Colonic mucosa (tissue), 4 donors: ENCODE measurements around the gene PSMB2. TPM values are rescaled to one million over a fixed set of nuclear protein-coding genes. Genes with fewer than 3 reads are reported as not detected.

Experiments
- DNase-seq: peaks from one replicate; pipeline ENCODE4 v3.0.0-alpha.2; 2020
- H3K27ac ChIP-seq: fragments of 200-600 bp; one replicate; pipeline ENCODE4 v1.8.0; 2021
- H3K27me3 ChIP-seq: fragments of 200-600 bp; one replicate; pipeline ENCODE4 v1.8.0; 2021
- H3K36me3 ChIP-seq: fragments of 200-600 bp; one replicate; pipeline ENCODE4 v1.8.0; 2021
- H3K4me1 ChIP-seq: fragments of 200-600 bp; one replicate; pipeline ENCODE4 v1.8.0; 2021; ENCODE audit warnings: mild to moderate bottlenecking
- H3K4me3 ChIP-seq: fragments of 200-600 bp; one replicate; pipeline ENCODE4 v1.8.0; 2021
- H3K9ac ChIP-seq, 2 donors: one replicate each; pipeline ENCODE4 v1.7.0; 2013; ENCODE audit warnings: control low read depth in 2 of 2, low read depth in 2 of 2, low read length in 2 of 2
- H3K9me3 ChIP-seq: fragments of 200-600 bp; one replicate; pipeline ENCODE4 v1.8.0; 2021
- CTCF ChIP-seq: fragments of 200-600 bp; IDR thresholded peaks from one replicate; pipeline ENCODE4 v1.8.0; 2022; ENCODE audit warnings: antibody characterized with exemption, mild to moderate bottlenecking
- intact Hi-C: fragments of 100-400 bp; cut with DNase I; formaldehyde crosslinking; loops from one replicate; pipeline ENCODE4 v1.14.1; 2022
- total RNA-seq, 2 donors: library from RNA; stranded (reverse); fragmentation: NEBNext Ultra II Directional in 1 of 2; extraction: Animal tissue kit (Norgen Biotek cat#: 25700) in 1 of 2; gene quantifications; one replicate each; pipeline ENCODE4 v1.2.1, GENCODE V29; 2021
- donor health status: healthy.
- donor health status: DM: no; HTN: no; CAD: no.
- donor health status: DM: no; HTN: no; CAD: no.

PSMB2 gene
- total RNA-seq, 2 donors from 2014 or later, result 48.4 to 73.9 TPM

- H3K27ac ChIP-seq, result peak within 1 kb of the TSS; percentile 96
- H3K36me3 ChIP-seq, result peaks cover under 1% of the 10 kb centered on the region
- DNase-seq, result peak; percentile 97
- intact Hi-C loops, result no loop called here
- peak within 1 kb of the TSS; percentile 93 to 94 for H3K9ac ChIP-seq
- peak within 1 kb of the TSS; percentile 67 for H3K4me3 ChIP-seq
- no peaks in the 10 kb centered on the region for H3K9me3 ChIP-seq
- H3K4me1 ChIP-seq, result no peaks in the 10 kb centered on the region
- H3K27me3 ChIP-seq, result no peaks in the 10 kb centered on the region
- TF ChIP-seq CTCF, result no peak
Measured at GRCh38 chr1:35557611-35558373, 83.5 kb downstream of the PSMB2 start, which contains the start of gene NCDN. Gene NCDN, plus strand, starts transcription at chr1:35557799. Its CDS starts 392 bp downstream, at chr1:35558191.

DNA sequence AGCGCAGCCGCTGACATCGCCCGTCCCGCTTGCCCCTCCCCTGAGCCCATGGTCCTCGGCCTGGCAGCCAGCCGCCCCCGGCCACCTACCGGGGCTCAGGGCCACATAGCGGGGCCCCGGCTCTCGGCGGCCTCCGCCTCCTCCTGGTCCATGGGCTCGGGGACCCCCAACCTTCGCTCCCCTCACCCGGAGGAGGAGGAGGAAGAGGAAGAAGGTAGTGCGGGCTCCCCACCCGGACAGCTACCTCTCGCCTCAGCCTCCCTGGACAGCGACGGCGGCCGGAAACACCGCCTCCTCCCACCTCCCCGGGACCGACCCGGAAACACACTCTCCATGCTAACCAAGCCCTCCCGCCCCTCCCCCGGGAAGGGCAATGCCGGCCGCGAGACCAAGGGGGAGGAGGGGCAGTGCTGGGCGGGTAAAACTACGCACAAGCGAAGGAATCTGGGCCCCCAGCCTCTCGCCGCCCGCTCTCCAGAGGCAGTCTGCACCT lies 84.2 kb downstream of the PSMB2 start, which contains the start of gene KIAA0319L:
Gene KIAA0319L (minus strand): TSS at position 286 of the 493 bp plus-strand sequence. CDS start 2,912 bp downstream, outside the sequence.
- intact Hi-C loops, result no loop called here
- no peaks in the 10 kb centered on the region for H3K27me3 ChIP-seq
- no peaks in the 10 kb centered on the region for H3K4me1 ChIP-seq

GRCh38 chr1:35556484-35557117 lies 84.7 kb downstream of the PSMB2 start:
- Histone ChIP-seq H3K9ac (peak overlapping the region; percentile 93 to 94), H3K4me1 (no peaks in the 10 kb centered on the region), H3K36me3 (peaks cover 6% of the 10 kb centered on the region), H3K4me3 (peak overlapping the region; percentile 67), H3K27ac (peak overlapping the region; percentile 96), H3K27me3 (no peaks in the 10 kb centered on the region), H3K9me3 (no peaks in the 10 kb centered on the region)
- no peak for TF ChIP-seq CTCF
- DNase-seq, result peak; percentile 51
- intact Hi-C loops, result no loop called here

More for the DNA sequence above, 84.2 kb downstream of the PSMB2 start, which contains the start of gene KIAA0319L:
- no peak for TF ChIP-seq CTCF
- H3K4me3 ChIP-seq, result peak within 1 kb of the TSS; percentile 67
- H3K36me3 ChIP-seq, result peaks cover 6% of the 10 kb centered on the region
- H3K27ac ChIP-seq, result peak within 1 kb of the TSS; percentile 96
- peak within 1 kb of the TSS; percentile 93 to 94 for H3K9ac ChIP-seq
- peak; percentile 91 for DNase-seq
- no peaks in the 10 kb centered on the region for H3K9me3 ChIP-seq

DNA sequence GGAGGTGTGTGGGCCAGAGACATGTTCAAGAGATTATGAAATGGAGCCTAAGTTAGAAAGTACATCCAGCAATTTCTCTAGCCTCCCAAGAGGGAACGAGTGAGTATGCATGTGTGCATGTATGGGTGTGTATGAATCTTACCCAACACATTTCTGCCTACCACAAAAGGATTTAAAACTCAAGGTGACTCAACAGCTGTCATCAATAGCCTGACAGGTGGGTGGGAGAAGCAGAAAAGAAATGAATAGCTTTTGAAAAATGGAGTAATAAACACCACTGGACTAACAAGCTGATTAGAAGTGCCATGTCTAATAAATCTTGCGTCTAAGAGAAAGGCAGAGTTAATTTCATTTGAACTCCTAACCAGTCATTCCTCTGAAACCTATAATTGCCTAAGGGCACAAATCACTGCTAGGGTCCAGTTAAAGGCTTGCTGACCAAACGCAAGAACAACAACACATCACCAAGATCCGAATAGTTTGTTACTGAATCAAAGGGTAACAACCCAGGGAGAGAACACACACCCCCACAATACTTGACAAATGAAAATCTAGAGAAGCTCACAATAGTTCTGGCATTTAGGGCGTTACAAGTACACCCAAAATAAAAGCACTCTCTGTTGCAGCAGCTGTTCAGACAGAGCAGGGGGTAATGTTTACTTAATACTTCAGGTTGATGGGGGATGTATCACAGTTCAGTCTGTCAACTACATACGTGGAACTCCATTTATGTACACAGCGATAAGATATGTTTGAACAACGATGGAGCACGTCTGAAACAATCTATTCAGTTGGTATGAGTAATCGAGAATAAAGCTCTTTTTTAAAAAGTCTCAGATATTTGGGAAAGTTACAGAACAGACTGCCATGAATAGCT lies 85.5 kb downstream of the PSMB2 start:
- Histone ChIP-seq H3K4me1 (no peaks in the 10 kb centered on the region), H3K27ac (peak overlapping the region; percentile 96), H3K27me3 (no peaks in the 10 kb centered on the region), H3K9me3 (no peaks in the 10 kb centered on the region), H3K4me3 (peak overlapping the region; percentile 67), H3K9ac (peak overlapping the region in 1 of 2 donors; percentile 93), H3K36me3 (peaks cover 6% of the 10 kb centered on the region)
- TF ChIP-seq CTCF, result no peak
- intact Hi-C loops, result no loop called here
- no peak for DNase-seq

GRCh38 chr1:35555212-35555584 lies 86.1 kb downstream of the PSMB2 start:
- TF ChIP-seq CTCF, result no peak
- Histone ChIP-seq H3K27ac (no peak overlapping the region), H3K9ac (no peak overlapping the region), H3K9me3 (no peaks in the 10 kb centered on the region), H3K4me3 (no peak overlapping the region), H3K27me3 (no peaks in the 10 kb centered on the region), H3K4me1 (no peaks in the 10 kb centered on the region), H3K36me3 (peaks cover 9% of the 10 kb centered on the region)
- DNase-seq, result no peak
- intact Hi-C loops, result no loop called here
